Stomach (tissue), 4 donors: ENCODE data around the gene SEMA4D.

Experiments used
- CTCF ChIP-seq, 7 experiments: fragments of 450-650 bp in 4 of 7; fragments of 200-600 bp in 3 of 7; sonication (generic) in 3 of 7; IDR thresholded peaks; one replicate each; pipeline ENCODE4 v1.5.1; 2016 to 2019; ENCODE audit warnings: antibody characterized with exemption in 7 of 7, control low read depth in 2 of 7, mild to moderate bottlenecking in 1 of 7
- POLR2A ChIP-seq, 4 donors: fragments of 450-650 bp; IDR thresholded peaks; one replicate each; pipeline ENCODE4 v1.6.1; 2016; ENCODE audit warnings: antibody characterized with exemption in 4 of 4, control low read depth in 2 of 4, mild to moderate bottlenecking in 1 of 4, moderate library complexity in 1 of 4
- POLR2AphosphoS5 ChIP-seq, 3 donors: sonication (generic); formaldehyde crosslinking; IDR thresholded peaks; one replicate each; pipeline ENCODE4 v1.6.1; 2016; ENCODE audit warnings: antibody characterized with exemption in 3 of 3

DNA sequence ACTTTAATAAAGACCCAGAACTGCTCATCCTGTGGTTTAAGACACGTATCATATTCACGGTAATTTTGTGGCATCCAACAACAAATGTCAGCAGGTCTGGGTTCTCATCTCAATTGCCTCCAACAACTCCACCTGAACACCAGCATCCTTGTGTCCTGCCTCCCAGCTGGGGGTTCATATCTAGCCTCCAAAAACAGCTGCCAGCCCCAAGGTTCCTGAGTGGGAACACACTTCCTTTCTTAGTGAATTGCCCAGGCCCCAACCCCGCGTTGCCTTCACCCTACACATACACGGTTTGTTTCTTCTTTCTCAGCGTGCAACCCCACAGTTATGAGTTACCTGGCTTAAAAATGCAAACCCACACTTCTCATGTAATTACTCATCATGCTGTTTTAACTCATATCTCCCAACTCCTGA is 77.9 kb downstream of the SEMA4D start:
- TF ChIP-seq CTCF (IDR thresholded peaks at IDR 0.05) (no peak), POLR2A (IDR thresholded peaks at IDR 0.05) (no peak), POLR2AphosphoS5 (IDR thresholded peaks at IDR 0.05) (no peak)
